GM18499 (cell line): ENCODE data around the gene CCP110.
A peak's percentile ranks its signal among the peaks of the same experiment; 100 is the strongest.

Experiments used
- ATAC-seq: cut with Tn5 transposase; IDR thresholded peaks from one replicate; pipeline ENCODE4 v1.9.1; 2021; ENCODE audit warnings: moderate number of reproducible peaks; ENCODE audit not compliant: insufficient read depth, unreplicated experiment

The CCP110 gene

DNA sequence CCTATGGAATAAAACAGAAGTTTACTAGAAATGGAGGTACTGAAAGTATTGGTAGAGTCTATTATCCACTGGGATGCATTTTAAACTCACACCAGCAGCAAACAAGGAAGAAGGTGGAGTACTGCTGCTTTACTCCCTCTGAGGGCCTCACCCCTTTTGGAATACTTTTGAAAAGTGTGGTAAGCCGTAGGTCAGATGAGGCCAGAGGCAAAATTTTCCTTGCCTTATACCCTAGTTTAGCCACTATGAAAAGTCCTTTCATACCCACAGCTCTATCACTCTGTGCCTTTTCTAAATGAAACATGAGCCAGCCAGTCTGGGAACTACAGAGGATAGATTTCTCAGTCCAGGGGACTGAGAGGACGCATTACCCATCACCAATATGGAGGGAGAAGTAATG lies 15.9 kb upstream of the CCP110 start:
- no peak for ATAC-seq

DNA sequence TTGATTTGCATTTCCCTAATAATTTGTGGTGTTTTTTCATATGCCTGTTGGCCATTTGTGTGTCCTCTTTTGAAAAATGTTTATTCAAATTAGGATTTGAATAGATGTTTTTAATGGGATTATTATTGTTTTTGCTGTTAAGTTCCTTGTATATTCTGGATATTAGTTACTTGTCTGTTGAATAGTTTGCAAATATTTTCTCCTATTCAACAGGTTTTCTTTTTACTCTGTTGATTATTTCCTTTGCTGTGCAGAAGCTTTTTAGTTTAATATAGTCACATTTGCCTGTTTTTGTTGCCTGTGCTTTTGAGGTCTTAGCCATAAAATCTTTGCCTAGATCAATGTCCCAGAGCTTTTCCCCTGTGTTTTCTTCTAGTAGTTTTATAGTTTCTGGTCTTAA lies 11.4 kb upstream of the CCP110 start:
- no peak for ATAC-seq

DNA sequence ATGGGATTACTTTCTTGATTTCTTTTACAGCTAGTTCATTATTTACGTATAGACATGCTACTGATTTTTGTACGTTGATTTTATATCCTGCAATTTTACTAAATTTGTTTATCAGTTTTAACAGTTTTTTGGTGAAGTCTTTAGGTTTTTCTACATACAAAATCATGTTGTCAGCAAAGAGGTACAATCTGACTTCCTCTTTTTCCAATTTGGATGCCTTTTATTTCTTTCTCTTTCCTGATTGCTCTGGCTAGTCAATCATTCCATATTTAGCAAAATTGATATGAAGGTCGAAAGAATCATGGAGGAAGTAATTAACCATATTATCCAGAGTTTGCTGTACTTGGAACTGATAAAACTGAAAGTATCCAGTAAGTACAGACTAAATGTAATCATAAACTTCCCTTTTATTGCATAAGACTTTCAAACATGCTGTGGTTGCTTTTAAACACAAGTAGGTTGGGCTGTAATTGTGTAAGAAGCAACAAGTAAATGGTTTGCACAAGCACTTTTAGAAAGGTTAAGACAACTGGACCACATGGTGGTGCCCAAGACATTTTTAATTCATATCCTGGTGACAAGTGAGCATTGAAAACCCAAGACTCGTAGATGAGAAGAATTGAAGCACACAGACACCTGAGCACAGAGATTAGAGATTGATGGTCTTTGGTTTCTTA lies 10.2 kb upstream of the CCP110 start:
- ATAC-seq = no peak

DNA sequence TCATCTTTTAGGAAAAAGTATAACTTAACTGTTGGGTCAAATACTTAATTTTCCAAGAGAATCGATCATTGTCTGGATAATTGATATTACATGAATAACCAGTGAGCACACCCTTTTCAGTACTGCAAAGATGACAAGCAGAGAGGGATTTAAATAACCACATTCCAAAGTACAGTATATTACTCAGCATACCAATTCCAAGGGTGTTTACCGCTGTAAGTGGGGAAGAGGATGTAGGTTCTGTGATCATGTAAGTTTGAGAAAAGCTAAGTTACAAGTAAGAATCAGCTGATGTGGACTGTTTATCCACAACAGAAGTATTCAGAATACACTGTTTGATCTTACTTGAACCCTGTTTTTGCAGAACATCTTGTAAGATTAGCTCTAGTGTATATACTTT lies 8.0 kb upstream of the CCP110 start:
- no peak for ATAC-seq

DNA sequence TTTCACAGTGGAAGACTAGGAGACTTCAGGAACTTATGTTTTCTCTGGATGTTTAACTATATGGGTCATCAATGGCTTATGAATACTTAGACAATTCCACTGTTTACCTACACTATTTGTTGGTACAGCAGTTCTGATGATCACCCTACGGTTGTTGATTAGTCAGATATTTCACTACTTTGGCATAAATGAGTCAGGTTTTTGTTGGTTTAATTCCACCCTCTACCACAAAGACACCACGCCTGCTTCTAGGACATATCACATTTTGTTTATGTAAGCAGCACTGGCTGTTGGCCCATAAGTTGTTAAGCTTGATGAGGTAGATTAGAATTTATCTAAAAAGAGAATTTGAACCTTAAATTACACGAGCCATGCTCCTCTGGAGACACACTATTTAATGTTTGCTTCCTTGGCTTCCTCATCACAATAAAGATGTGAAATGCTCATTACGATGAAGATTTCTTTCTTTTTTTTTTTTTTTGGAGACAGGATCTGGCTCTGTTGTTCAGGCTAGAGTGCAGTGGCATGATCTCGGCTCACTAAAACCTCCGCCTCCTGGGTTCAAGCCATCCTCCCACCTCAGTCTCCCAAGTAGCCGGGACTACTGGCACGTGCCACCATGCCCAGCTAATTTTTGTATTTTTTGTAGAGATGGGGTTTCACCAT lies 6.2 kb upstream of the CCP110 start:
- no peak for ATAC-seq

DNA sequence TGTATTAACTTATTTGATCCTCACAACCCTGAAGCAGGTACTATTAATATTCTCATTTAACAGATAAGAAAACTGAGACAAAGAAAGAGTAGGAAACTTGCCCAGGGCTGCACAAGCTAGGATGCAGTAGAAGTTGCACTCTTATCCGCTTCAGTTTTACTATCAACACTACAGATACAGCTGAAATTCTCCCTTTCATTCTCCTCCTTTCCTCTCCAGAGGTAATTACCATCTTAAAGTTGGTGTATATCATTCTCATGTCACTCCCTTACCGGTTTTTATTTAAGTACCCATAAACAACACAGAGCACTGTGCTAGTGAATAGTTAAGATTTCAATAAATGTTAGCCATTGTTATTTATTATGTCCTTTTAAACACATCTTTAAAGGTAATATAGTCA lies 5.4 kb upstream of the CCP110 start:
- ATAC-seq = no peak

DNA sequence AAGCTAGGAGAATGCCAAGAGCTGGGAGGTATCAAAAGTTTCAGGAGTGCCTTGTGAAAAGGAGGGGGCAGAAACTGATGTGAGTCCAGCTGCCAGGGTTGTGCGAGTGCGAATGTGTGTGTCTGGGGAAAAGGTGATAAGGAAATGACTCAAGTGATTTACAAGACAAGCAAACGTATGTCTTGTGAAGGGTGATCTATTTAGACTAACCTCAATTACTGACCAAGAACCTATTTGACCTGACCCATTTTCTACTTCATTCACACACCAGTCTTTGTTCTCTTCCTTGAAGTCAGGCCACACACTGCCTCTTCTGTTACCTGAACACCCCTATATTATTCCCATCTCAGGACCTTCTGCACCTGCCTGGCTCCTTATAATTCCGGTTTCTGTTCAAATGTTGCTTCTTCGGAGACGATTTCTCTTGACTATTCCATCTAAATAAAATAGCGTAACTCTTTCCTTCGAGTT lies 2.8 kb upstream of the CCP110 start:
- ATAC-seq = no peak

DNA sequence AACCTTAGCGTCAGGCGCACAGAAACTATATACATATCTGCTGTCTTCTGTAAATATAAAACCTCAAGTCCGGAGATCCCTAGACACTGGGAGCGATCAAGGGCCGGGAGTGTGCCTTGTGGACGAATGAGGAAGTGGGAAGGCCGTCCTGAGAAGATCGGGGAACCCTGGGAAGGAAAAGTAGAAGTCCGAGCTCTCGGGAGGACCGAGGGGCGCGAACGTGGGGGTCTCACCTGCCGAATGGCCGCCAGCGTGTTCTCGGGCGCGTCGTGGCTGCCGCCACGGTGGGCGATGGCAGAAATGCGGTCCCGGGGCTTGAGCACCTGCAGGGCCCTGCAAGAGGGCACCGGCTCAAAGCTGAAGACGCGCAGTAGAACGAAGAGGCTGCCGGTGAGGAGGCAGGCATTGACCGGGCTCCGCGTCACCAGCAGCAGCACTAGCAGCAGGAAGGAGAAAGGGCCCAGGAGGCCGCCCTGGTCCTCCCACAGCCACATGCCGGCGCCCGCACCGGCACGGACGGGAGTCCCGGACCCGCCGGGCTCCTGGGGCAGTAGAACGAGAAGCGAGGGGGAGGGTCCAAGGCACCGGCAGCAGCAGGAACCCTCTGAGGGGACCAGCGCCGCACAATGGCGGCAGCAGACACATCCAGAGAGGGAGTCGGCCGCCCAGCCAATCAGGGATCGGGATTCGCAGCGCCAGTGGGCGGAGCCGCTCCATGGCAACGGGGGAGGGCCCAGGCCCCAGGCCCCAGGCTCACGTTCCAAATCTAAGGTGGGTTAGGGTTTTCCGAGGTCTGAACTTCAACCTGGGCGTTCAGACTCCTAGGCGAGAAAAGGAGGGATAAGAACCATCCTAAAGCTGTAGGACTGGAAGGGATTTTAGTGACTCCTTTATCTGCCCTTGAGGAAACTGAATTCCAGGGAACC lies 2.0 kb upstream of the CCP110 start, which contains the start of gene GDE1:
TSS of gene GDE1 (minus strand) at position 628 of the 926 bp plus-strand sequence. CDS start at position 494, 134 bp downstream.
- peak; percentile 54 for ATAC-seq

DNA sequence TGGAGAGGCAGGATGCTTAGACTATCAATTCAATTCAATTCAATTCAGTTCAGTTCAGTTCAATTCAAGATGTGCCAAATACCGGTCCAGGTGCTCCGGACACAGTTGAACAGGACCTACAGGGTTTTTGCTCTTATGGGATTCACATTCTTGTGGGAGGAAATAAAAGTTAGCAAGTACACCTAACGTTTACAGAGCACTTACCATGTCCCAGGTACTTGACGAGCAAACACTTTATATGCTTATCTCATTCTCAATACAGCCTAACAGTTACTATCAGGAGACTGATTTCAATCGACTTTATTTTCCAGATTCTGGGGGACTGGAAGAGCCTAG lies 1.4 kb upstream of the CCP110 start:
- ATAC-seq = no peak

DNA sequence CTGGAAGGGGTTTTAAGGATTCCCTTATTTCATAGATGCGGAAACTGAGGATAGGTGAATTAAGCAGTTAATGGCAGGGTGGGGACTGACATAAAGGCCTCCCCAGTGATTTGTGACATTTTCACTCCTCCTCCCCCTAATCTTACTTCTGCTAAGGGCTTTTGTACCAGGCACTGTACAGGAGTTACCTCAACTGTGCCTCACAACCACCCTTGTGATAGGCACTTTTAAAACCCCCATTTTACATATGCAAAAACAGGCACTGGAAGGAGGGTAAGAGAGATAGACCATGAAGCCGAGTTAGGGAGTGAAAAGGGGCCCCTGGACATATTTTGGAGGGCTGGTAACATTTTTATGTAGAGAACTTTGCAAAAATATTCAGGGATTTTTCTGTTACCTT lies 982 bp upstream of the CCP110 start:
- no peak for ATAC-seq

DNA sequence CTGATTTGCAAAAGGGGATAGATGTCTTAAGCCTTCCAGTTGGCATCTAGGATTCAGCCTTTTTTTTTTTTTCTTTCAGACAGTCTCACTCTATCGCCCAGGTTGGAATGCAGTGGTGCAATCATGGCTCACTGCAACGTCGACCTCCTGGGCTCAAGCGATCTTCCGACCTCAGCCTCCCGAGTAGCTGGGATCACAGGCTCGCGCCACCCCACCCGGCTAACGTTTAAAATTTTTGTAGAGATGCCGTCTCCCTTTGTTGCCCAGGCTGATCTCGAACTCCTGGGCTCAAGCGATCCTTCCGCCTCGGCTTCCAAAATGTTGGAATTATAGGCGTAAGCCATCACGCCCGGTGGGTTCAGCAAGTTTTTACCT lies 571 bp upstream of the CCP110 start:
- ATAC-seq = no peak

DNA sequence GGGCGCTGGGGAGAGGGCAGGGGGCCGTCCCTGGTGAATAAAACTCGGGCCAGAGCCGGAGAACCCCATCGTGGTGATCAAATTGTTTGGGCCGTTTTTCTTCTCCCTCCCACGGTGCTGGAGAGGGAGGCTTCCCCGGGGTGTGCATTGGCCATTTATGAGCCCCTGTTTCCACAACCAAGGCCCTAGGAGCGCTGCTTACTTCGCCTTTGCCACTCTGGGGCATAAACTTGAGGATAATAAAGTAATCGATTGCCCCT lies 544 bp downstream of the CCP110 start:
- no peak for ATAC-seq

DNA sequence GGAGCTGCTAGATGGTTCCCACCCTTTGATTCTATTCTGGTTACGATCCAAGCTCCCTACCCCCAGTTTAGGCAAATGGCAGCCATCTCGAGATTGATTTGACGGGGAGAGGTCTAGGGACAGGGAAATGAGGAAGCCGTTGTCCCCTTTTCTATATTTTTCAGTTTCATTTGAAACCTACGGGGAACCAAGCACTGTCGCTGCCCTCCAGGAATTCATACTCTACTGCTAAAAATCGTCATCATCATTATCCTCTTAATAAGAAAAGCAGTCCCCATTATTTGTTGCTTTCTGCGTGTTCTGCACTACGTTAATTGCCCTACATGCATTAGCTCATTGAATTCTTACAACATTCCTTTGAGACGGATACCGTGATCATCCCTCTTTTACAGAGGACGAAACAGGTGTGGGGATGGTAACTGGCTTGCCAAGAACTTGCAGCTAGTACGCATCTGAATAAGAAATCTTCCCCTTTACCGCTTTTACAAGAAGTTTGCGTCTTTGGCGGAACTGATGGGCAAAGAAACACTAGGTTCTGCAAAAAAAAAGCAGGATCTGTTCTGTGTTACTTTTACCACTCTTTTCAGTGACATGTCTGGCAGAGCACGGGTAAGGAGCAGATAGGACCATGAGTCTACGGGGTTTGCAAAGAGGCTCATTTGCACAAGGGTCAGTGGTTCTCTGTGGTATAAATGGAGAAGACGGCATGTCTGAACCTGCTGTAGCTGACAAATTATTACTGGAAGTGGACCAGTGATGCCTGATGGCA lies 1.1 kb downstream of the CCP110 start:
- no peak for ATAC-seq

DNA sequence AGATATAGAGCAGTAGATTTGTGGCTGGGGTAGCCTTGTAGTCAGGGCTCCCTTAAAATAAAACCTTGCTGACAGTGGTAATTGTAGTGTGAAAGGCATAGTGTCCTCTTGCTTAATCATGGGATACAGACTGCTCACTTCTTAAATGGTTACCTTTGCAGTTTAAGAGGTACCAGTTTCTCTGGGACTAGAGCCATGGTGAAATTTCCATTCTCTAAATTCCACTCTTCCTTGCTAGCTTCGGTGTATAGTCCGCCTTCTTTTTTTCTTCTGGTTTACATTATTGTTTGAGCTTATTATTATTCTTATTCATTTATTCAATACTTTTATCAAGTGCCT lies 1.6 kb downstream of the CCP110 start:
- no peak for ATAC-seq

DNA sequence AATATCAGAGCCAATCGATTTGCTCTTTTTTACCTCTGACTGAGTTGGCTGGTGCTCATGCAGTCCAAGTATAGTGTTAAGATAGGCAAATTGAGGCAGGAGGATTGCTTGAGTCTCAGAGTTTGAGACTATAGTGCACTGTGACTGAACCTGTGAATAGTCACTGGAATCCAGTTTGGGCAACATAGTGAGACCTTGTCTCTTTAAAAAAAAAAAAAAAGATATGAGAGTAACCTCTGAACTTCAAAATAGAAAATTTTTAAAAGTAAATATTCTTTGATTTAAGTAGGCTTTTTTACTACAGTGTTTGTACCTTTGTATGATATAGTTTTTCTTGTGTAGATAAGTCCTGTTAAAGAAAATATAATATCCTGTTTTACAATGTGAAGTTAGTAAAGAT lies 3.4 kb downstream of the CCP110 start:
- no peak for ATAC-seq

DNA sequence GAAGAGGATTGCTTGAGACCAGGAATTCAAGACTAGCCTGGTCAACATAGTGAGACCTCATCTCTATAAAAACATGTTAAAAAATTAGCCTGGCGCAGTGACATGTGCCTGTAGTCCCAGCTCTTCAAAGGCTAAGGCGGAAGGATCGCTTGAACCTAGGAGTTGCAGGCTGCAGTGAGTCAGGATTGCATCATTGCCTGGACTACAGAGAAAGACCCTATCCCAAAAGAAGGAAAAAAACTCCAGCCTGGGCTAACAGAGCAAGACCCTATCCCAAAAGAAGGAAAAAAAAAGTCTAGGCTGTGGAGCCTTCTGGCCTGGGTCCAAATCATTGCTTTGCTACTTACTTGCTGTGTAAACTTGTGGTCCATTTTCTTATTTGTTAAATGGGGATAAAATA lies 4.9 kb downstream of the CCP110 start:
- ATAC-seq = no peak

DNA sequence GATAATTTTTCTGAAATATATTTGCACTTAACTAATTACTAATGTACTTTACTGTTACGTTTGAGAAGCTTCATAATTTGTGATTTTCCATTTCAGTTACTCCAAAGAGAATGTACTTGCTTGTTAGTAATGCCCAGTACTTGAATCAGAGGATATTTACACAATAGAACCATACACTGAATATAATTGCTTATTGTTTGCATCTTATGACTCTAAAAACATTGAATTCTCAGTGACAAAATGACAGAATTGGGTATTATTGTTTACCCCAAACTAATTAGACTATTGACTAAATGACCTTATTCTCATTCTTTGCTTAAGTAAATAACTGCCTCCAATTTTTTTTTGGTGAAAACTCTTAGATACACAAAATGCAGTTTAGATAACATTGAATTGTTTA lies 8.9 kb downstream of the CCP110 start:
- ATAC-seq = no peak

DNA sequence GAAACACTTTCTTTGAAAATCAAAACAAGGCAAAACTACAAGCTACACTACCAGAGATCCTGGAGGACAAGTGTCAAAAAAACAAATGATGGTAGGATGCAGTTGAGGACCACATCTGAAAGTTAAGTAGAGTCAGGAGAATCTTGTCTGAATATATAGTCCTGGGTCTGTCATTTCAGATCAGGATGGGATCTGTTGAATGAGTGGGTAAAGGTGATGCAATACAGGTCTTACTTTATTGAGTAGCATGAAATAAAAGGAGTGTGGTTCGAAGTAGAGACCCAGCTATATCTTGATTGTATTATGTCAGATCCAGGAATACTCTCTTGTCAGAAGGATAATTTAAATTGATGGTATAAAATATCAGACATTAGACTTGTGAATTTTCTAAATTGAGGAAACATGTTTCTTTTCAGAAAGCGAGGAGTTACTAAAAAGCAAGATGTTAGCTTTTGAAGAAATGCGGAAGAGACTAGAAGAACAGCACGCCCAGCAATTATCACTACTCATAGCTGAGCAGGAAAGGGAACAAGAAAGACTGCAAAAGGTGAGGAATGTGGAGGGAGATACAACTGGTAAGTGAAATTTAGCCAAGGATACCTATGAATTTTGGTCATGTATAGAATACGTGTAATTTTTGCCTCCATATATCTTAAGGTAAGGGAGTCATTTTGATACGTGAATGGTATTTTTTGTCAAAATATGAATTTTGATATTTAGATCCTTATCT lies 16.7 kb downstream of the CCP110 start:
- no peak for ATAC-seq

DNA sequence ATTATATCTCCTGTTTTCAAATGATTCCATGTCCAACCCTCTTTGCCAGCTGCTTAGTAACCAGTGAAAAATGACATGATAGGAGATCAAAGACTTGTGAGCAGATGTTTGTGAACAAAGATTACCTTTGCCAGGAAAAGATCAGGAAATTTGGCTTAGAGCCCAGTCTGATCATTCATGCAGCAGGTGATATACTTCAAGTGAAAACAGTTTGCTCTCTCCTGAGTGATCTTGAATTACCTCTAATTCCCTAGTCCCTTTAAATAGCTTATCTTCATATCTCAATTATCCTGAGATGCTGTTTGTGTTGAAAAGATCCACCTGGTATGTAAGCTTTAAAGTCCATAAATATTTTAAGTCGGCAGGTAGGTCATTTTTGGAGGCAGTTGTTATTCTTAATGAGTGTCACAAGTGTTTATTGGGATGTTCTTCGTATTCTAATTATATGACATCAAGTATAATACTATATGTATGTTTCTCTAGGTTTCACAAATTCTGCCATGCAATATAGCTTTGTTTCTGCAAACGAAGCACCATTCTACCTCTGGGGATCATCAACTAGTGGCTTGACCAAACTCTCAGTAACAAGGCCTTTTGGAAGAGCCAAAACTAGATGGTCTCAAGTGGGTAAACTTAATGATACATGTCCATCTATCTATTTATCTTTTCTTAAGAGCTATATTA lies 18.5 kb downstream of the CCP110 start:
- no peak for ATAC-seq
